K562 (cell line): Measurements from ENCODE around the gene FMNL1. TPM values are rescaled to one million over a fixed set of nuclear protein-coding genes. Genes with fewer than 3 reads are reported as not detected.

ENCODE experiments used
- ATAC-seq: fragments of 200-7000 bp; cut with Tn5 transposase; 3 replicates; pipeline ENCODE4 v1.9.1; 2020; ENCODE audit warnings: moderate library complexity
- BruUV-seq: library from RNA; stranded (reverse); fragments of 400-500 nt; replicated peaks from 2 replicates; lab custom pipeline; 2021; lab: Mats Ljungman, UMichigan
- CTCF ChIA-PET: fragments of 300-600 bp; formaldehyde crosslinking; extraction: SDS; loops from one replicate; lab custom pipeline; 2021; ENCODE audit warnings: low intra/inter-chr PET ratio; lab: Yijun Ruan, JAX
- POLR2A ChIA-PET: fragments of 300-600, 350-650 bp; sonication (Branson Sonifier 250); formaldehyde crosslinking; extraction: SDS; loops from one replicate; lab custom pipeline; 2021; ENCODE audit warnings: antibody characterized with exemption, inconsistent platforms; lab: Yijun Ruan, JAX
- DNase-seq, 4 experiments: peaks; one replicate each; pipeline versions ENCODE4 v3.0.0 to v3.0.0-alpha.2; 2011 to 2018; ENCODE audit warnings: low spot score in 3 of 4, mixed read lengths in 3 of 4; ENCODE audit errors: extremely low read depth in 1 of 4
- FAIRE-seq: peaks from 2 replicates; lab custom pipeline; 2011; peaks lifted over from hg19 to GRCh38; lab: Jason Lieb, UNC
- H2AFZ ChIP-seq: 2 replicates; pipeline ENCODE4 v1.6.0; 2011; ENCODE audit warnings: low read depth, low read length, control low read depth, inconsistent platforms
- H3K27ac ChIP-seq: fragments of 200-600 bp; 3 replicates; pipeline ENCODE4 v1.8.0; 2011; ENCODE audit warnings: low read depth, mild to moderate bottlenecking, control low read depth, inconsistent platforms, low read length, moderate library complexity, mixed read lengths; ENCODE audit errors: extremely low read depth
- H3K27me3 ChIP-seq, 2 experiments: fragments of 300-600 bp in 1 of 2; 2 replicates in 1 of 2; 3 replicates in 1 of 2; pipeline versions ENCODE4 v1.6.0 to v1.8.0; 2011; ENCODE audit warnings: inconsistent platforms in 2 of 2, low read length in 2 of 2, mild to moderate bottlenecking in 1 of 2, mixed read lengths in 1 of 2, moderate library complexity in 1 of 2; ENCODE audit not compliant: control insufficient read depth in 2 of 2, insufficient read depth in 2 of 2
- H3K36me3 ChIP-seq: fragments of 300-600 bp; 3 replicates; pipeline ENCODE4 v1.8.0; 2011; ENCODE audit warnings: mild to moderate bottlenecking, low read length, inconsistent platforms; ENCODE audit not compliant: control insufficient read depth, insufficient read depth
- H3K4me1 ChIP-seq, 2 experiments: fragments of 200-600 bp in 1 of 2; replicated peaks in 1 of 2; 2 replicates in 1 of 2; 3 replicates in 1 of 2; pipeline versions ENCODE4 v1.5.1 to v1.8.0; 2011; ENCODE audit warnings: inconsistent platforms in 2 of 2, low read length in 2 of 2, mild to moderate bottlenecking in 1 of 2, mixed read lengths in 1 of 2, moderate library complexity in 1 of 2; ENCODE audit not compliant: control insufficient read depth in 2 of 2, insufficient read depth in 2 of 2
- H3K4me2 ChIP-seq: 2 replicates; pipeline ENCODE4 v1.6.1; 2011; ENCODE audit warnings: low read length, control low read depth, inconsistent platforms, mixed read lengths; ENCODE audit not compliant: insufficient read depth
- H3K4me3 ChIP-seq: fragments of 200-600 bp; sonication (generic), shearing (Covaris generic); 2 replicates; pipeline ENCODE4 v1.5.1; 2016; ENCODE audit warnings: control low read depth, inconsistent platforms
- H3K79me2 ChIP-seq: fragments of 200-600 bp; 3 replicates; pipeline ENCODE4 v1.8.0; 2011; ENCODE audit warnings: low read length, inconsistent platforms; ENCODE audit not compliant: control insufficient read depth, insufficient read depth
- H3K9ac ChIP-seq, 2 experiments: 2 replicates each; pipeline versions ENCODE4 v1.6.0 to v1.6.1; 2011; ENCODE audit warnings: low read depth in 2 of 2, low read length in 2 of 2, control low read depth in 1 of 2, inconsistent platforms in 1 of 2, mild to moderate bottlenecking in 1 of 2, mixed read lengths in 1 of 2; ENCODE audit not compliant: insufficient read depth in 1 of 2
- H3K9me1 ChIP-seq: one replicate; pipeline ENCODE4 v1.6.0; 2011; ENCODE audit warnings: inconsistent platforms, mild to moderate bottlenecking, low read length, moderate library complexity; ENCODE audit not compliant: control insufficient read depth, insufficient read depth
- H3K9me3 ChIP-seq: replicated peaks from 2 replicates; pipeline ENCODE4 v1.5.1; 2011; ENCODE audit warnings: low read depth, low read length, inconsistent platforms; ENCODE audit not compliant: control insufficient read depth, insufficient read depth
- H4K20me1 ChIP-seq: replicated peaks from 2 replicates; pipeline ENCODE4 v1.6.1; 2011; ENCODE audit warnings: low read length, inconsistent platforms, mixed read lengths; ENCODE audit not compliant: control insufficient read depth, insufficient read depth
- ARNT ChIP-seq, 2 experiments: fragments of 450-650 bp; IDR thresholded peaks; 2 replicates each; pipeline ENCODE4 v1.6.1; 2016; ENCODE audit warnings: mild to moderate bottlenecking in 1 of 2
- FOXK1 ChIP-seq: sonication (generic); formaldehyde crosslinking; IDR thresholded peaks from 2 replicates; pipeline ENCODE4 v1.8.0; 2022; ENCODE audit warnings: missing genetic modification reagents, mild to moderate bottlenecking, borderline replicate concordance
- GTF2E2 ChIP-seq: fragments of 200-800 bp; sonication (Bioruptor generic); IDR thresholded peaks from 2 replicates; pipeline ENCODE4 v1.6.1; 2016; ENCODE audit warnings: missing genetic modification characterization, missing compliant biosample characterization
- HMG20A ChIP-seq: fragments of 450-650 bp; formaldehyde crosslinking; conservative IDR thresholded peaks from 2 replicates; pipeline ENCODE4 v1.4.0; 2020; ENCODE audit warnings: mild to moderate bottlenecking, mixed read lengths
- HMGN3 ChIP-seq: IDR thresholded peaks from 2 replicates; pipeline ENCODE4 v1.6.1; 2011; ENCODE audit warnings: borderline replicate concordance, low read depth, mild to moderate bottlenecking, mixed read lengths, low read length; ENCODE audit not compliant: insufficient read length; ENCODE audit errors: extremely low read depth
- HNRNPK ChIP-seq: fragments of 200-400 bp; formaldehyde crosslinking; IDR thresholded peaks from one replicate; pipeline ENCODE4 v1.6.1; 2018; ENCODE audit warnings: mild to moderate bottlenecking, low read depth, low read length; ENCODE audit not compliant: poor library complexity, severe bottlenecking
- L3MBTL2 ChIP-seq: fragments of 450-650 bp; IDR thresholded peaks from 2 replicates; pipeline ENCODE4 v1.6.1; 2016; ENCODE audit warnings: mild to moderate bottlenecking, moderate library complexity
- NRF1 ChIP-seq, 2 experiments: fragments of 450-650 bp; IDR thresholded peaks in 1 of 2; conservative IDR thresholded peaks in 1 of 2; 2 replicates each; pipeline ENCODE4 v1.6.1; 2014; ENCODE audit warnings: mild to moderate bottlenecking in 2 of 2
- RBBP5 ChIP-seq: fragments of 200-600 bp; sonication (generic); IDR thresholded peaks from 2 replicates; pipeline ENCODE4 v1.6.1; 2012; ENCODE audit warnings: borderline replicate concordance, mild to moderate bottlenecking, low read length, control low read depth, inconsistent platforms; ENCODE audit not compliant: insufficient read depth, poor library complexity, severe bottlenecking
- SAFB2 ChIP-seq: fragments of 200-400 bp; formaldehyde crosslinking; IDR thresholded peaks from 2 replicates; pipeline ENCODE4 v1.6.1; 2018; ENCODE audit warnings: borderline replicate concordance, low read length, low read depth, moderate library complexity; ENCODE audit not compliant: severe bottlenecking
- SOX6 ChIP-seq: fragments of 450-650 bp; IDR thresholded peaks from 2 replicates; pipeline ENCODE4 v1.6.1; 2014; ENCODE audit warnings: mild to moderate bottlenecking
- ZNF324 ChIP-seq: fragments of 250-450 bp; sonication (Bioruptor Pico); IDR thresholded peaks from 2 replicates; pipeline ENCODE4 v1.4.0; 2020; ENCODE audit warnings: mild to moderate bottlenecking
- WGBS: fragments of 100-300 bp; shearing (Covaris generic); methylation state at CpG from one replicate; pipeline ENCODE4 v1.1.6; 2016; ENCODE audit warnings: low coverage, mixed read lengths; ENCODE audit not compliant: insufficient coverage; ENCODE audit errors: missing lambda C conversion rate; 5-methylcytosine and 5-hydroxymethylcytosine counted together
- in situ Hi-C: fragments of 300-500 bp; cut with MboI; formaldehyde crosslinking; loops from 4 replicates; pipeline ENCODE4 v1.15.0; 2018; ENCODE audit warnings: inconsistent platforms, mixed read lengths
- intact Hi-C: fragments of 100-400 bp; cut with micrococcal nuclease; formaldehyde crosslinking; loops from 2 replicates; pipeline ENCODE4 v1.14.2; 2022
- polyA plus RNA-seq, 8 experiments: library from polyadenylated mRNA; depleted of rRNA in 4 of 8; stranded (reverse) in 5 of 8; unstranded in 3 of 8; fragments of >200 nt; fragmentation: Nextera tagmentation in 2 of 8; fragmentation: Illumina TruSeq in 1 of 8; extraction: Ambion mirVana in 2 of 8; extraction: Trizol in 1 of 8; gene quantifications; 2 replicates each; pipeline versions ENCODE4 v1.2.1 to v1.2.3, GENCODE V29; 2011 to 2014; ENCODE audit warnings: inconsistent platforms in 1 of 8, missing spikeins in 1 of 8
- total RNA-seq, 7 experiments: library from RNA; depleted of rRNA in 6 of 7; stranded (reverse); fragments of >200 nt in 6 of 7; fragmentation: Illumina TruSeq in 2 of 7; extraction: Trizol in 2 of 7; gene quantifications; 2 replicates each; pipeline versions ENCODE4 v1.2.1 to v1.2.3, GENCODE V29; 2011 to 2021; ENCODE audit warnings: low replicate concordance in 1 of 7
- TF ChIP-seq, protein P1 (sequence below): fragments of 450-650 bp; IDR thresholded peaks from 2 replicates; pipeline ENCODE4 v1.7.0; 2016; ENCODE audit warnings: borderline replicate concordance

Gene FMNL1
- total and polyA plus RNA-seq, 9 of the 15 experiments (the other 6 are each of a cell fraction or from before 2014, with no cell fraction given) = 0.70 to 36.6 (median 7.7) TPM

DNA sequence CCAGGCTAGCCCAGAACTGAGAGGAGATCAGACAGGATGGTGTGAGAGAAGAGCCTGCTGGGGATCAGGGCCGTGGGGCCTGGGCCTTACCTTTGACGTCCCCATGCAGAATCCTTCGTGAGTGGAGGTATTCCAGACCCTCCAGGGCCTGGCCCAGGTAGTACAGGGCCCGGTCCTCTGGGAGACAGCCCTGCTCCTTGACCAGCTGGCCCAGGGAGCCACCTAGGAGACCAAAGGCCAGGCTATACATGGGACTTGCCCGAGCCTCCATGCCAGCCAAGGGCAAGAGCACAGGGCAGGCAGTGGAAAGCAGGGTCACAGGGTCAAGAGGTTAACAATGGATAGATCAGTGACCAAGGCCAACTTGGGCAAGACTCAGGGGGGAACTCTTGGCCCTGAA lies 52.3 kb downstream of the FMNL1 start:
- BruUV-seq = no TSS peak
- no peaks in the 10 kb centered on the region for H3K27me3 ChIP-seq
- no peak for ATAC-seq
- in situ Hi-C loops = no loop called here
- 73% methylated on average over 5 of the region's 5 CpGs for WGBS
- H2AFZ ChIP-seq = no peak overlapping the region
- ChIA-PET CTCF (no interaction called here), POLR2A (no interaction called here)
- H3K4me3 ChIP-seq = no peak overlapping the region
- no peak for DNase-seq
- intact Hi-C loops = no loop called here
- H4K20me1 ChIP-seq = peaks cover 5% of the 10 kb centered on the region
- no peak for TF ChIP-seq NRF1 (conservative IDR thresholded peaks at IDR 0.05 in 1 of 2, IDR thresholded peaks at IDR 0.05 in 1 of 2)
- TF ChIP-seq SOX6 = no peak
- no peak for TF ChIP-seq SAFB2
- peaks cover 42% of the 10 kb centered on the region for H3K36me3 ChIP-seq
- no peak for FAIRE-seq
- H3K27ac ChIP-seq = no peak overlapping the region
- H3K79me2 ChIP-seq = no peaks in the 10 kb centered on the region
- no peaks in the 10 kb centered on the region for H3K9me1 ChIP-seq
- H3K9ac ChIP-seq = peak overlapping the region in 1 of 2 experiments; percentile 17; a peak in 1 of 4 replicates
- peaks cover 12 to 16% of the 10 kb centered on the region in 2 experiments; a peak in 4 of 5 replicates for H3K4me1 ChIP-seq
- no peak overlapping the region for H3K4me2 ChIP-seq
- H3K9me3 ChIP-seq = no peaks in the 10 kb centered on the region

DNA sequence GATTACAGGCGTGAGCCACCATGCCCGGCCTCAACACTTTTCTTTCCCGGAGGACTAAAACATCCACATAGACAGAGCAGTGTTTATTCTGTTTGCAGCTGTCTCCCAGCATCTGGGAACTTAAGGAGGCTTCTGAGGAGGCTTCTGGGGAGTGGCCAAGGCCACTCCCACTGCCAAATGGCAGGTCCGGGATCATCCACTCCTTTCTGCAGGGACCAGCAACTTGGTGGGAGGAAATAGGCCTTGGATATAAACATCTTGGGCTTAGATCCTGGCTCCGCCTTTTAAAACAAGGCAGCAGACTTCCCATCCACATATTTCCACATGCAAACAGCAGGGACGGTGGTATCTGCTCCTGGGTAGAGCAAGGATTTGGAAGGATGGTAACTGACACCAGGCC lies 54.3 kb downstream of the FMNL1 start:
- WGBS = 73% methylated on average over 6 of the region's 6 CpGs
- Histone ChIP-seq H3K27me3 (no peaks in the 10 kb centered on the region), H3K4me3 (no peak overlapping the region), H3K36me3 (peaks cover 24% of the 10 kb centered on the region; the same call in 1 of the 3 replicates), H3K9me3 (no peaks in the 10 kb centered on the region), H2AFZ (no peak overlapping the region), H3K9me1 (no peaks in the 10 kb centered on the region), H4K20me1 (peaks cover 5% of the 10 kb centered on the region), H3K9ac (no peak overlapping the region), H3K4me2 (no peak overlapping the region), H3K4me1 (peaks cover 10 to 12% of the 10 kb centered on the region in 2 experiments; a peak in 4 of 5 replicates), H3K27ac (no peak overlapping the region), H3K79me2 (no peaks in the 10 kb centered on the region)
- DNase-seq = no peak
- ChIA-PET POLR2A (interaction anchor here (0.7 to 2.2 kb wide), 2 partner anchors 9 to 55 kb away, joined by 3 to 13 read pairs; no protein-coding TSS in a partner anchor), CTCF (interaction anchor here (1.9 to 5.2 kb wide), 2 partner anchors 109 to 119 kb away, joined by 10 to 77 read pairs; no protein-coding TSS in a partner anchor)
- no peak for ATAC-seq
- intact Hi-C loops (loop anchor here (2.0 to 5.0 kb wide), 2 partner anchors 36 to 57 kb away; no protein-coding TSS in a partner anchor), in situ Hi-C loops (loop anchor here (5.0 kb wide), 1 partner anchor 111 kb away; no protein-coding TSS in a partner anchor)
- no peak for FAIRE-seq
- TF ChIP-seq ARNT (IDR thresholded peaks at IDR 0.05) (no peak), ZNF324 (CRISPR knock-in tag) (no peak), GTF2E2 (tag) (no peak), RBBP5 (no peak), HMGN3 (no peak), HNRNPK (no peak), L3MBTL2 (no peak), HMG20A (no peak), FOXK1 (no peak)
- TF ChIP-seq, protein P1, sequence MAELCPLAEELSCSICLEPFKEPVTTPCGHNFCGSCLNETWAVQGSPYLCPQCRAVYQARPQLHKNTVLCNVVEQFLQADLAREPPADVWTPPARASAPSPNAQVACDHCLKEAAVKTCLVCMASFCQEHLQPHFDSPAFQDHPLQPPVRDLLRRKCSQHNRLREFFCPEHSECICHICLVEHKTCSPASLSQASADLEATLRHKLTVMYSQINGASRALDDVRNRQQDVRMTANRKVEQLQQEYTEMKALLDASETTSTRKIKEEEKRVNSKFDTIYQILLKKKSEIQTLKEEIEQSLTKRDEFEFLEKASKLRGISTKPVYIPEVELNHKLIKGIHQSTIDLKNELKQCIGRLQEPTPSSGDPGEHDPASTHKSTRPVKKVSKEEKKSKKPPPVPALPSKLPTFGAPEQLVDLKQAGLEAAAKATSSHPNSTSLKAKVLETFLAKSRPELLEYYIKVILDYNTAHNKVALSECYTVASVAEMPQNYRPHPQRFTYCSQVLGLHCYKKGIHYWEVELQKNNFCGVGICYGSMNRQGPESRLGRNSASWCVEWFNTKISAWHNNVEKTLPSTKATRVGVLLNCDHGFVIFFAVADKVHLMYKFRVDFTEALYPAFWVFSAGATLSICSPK = no peak
- BruUV-seq = no TSS peak
